ENCODE measurements around the gene CCNY.

DNA sequence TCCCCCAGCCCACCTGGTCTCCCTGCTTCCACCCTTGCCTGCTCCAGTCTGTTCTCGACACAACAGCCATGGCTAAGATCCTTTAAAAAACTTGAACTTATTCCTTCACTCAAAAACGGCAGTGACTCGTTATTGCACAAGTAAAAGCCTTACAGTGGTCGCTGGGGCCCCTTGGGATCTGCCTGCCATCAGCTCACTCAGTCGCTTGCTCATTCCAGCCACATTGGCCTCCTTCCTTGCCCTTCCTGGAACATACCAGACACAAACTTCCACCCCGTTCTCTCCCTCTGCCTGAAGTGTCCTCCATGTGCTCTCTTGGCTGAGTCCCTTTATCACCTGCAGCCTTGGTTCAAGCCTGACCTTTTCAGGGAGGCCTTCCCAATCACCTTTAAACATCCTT is 4.7 kb downstream of the CCNY start:
- TF ChIP-seq, protein P1, sequence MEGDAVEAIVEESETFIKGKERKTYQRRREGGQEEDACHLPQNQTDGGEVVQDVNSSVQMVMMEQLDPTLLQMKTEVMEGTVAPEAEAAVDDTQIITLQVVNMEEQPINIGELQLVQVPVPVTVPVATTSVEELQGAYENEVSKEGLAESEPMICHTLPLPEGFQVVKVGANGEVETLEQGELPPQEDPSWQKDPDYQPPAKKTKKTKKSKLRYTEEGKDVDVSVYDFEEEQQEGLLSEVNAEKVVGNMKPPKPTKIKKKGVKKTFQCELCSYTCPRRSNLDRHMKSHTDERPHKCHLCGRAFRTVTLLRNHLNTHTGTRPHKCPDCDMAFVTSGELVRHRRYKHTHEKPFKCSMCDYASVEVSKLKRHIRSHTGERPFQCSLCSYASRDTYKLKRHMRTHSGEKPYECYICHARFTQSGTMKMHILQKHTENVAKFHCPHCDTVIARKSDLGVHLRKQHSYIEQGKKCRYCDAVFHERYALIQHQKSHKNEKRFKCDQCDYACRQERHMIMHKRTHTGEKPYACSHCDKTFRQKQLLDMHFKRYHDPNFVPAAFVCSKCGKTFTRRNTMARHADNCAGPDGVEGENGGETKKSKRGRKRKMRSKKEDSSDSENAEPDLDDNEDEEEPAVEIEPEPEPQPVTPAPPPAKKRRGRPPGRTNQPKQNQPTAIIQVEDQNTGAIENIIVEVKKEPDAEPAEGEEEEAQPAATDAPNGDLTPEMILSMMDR (IDR thresholded peaks at IDR 0.05) = no peak
- no peak for TF ChIP-seq POLR2A (IDR thresholded peaks at IDR 0.05)
